ENCODE data around the gene LENG8. TPM values are rescaled to one million over a fixed set of nuclear protein-coding genes. Genes with fewer than 3 reads are reported as not detected.

Gene LENG8
- total RNA-seq, 1 experiment from 2014 or later = 148 TPM

- Histone ChIP-seq H4K5ac (ENCODE audit: insufficient read length, low read depth, low read length) (no peak overlapping the region), H3K23me2 (ENCODE audit: insufficient read length, low read depth, low read length, poor library complexity, severe bottlenecking) (peaks cover 9% of the 10 kb centered on the region), H3K79me1 (ENCODE audit: insufficient read depth, low read depth, low read length, poor library complexity, severe bottlenecking) (peaks cover 10% of the 10 kb centered on the region), H2BK20ac (ENCODE audit: low read depth, low read length, poor library complexity, severe bottlenecking) (no peak overlapping the region), H3K23ac (ENCODE audit: insufficient read length, low read depth, low read length) (no peak overlapping the region), H4K20me1 (ENCODE audit: control insufficient read depth, insufficient read depth, insufficient read length) (no peaks in the 10 kb centered on the region), H3K14ac (ENCODE audit: insufficient read depth, low read length) (peak overlapping the region; percentile 36; the same call in 1 of the 2 replicates), H2AK5ac (ENCODE audit: insufficient read length, low read length) (no peak overlapping the region), H2AFZ (ENCODE audit: low read length) (no peak overlapping the region), H2BK15ac (ENCODE audit: low read depth, low read length) (no peak overlapping the region), H3K4ac (ENCODE audit: low read depth, low read length) (no peak overlapping the region), H3K79me2 (ENCODE audit: insufficient read depth, low read length) (peaks cover 19% of the 10 kb centered on the region), H3K56ac (ENCODE audit: insufficient read length, low read depth, low read length) (no peak overlapping the region), H3K27me3 (ENCODE audit: insufficient read depth, low read length) (no peaks in the 10 kb centered on the region), H3K9me3 (ENCODE audit: control insufficient read depth, low read depth, low read length) (no peaks in the 10 kb centered on the region), H3K4me2 (ENCODE audit: insufficient read depth, insufficient read length, low read length) (peak overlapping the region; percentile 93), H3K18ac (ENCODE audit: insufficient read length, low read depth, low read length) (no peak overlapping the region), H3K9ac (ENCODE audit: extremely low read depth, insufficient read length, low read length) (peak overlapping the region; percentile 84), H2BK5ac (ENCODE audit: insufficient read length, low read length) (no peak overlapping the region), H3K4me1 (ENCODE audit: insufficient read depth, low read length) (peaks cover 2% of the 10 kb centered on the region; the same call in 1 of the 2 replicates), H2BK12ac (ENCODE audit: insufficient read length, low read depth, low read length) (no peak overlapping the region), H3T11ph (ENCODE audit: low read length) (no peak overlapping the region), H4K8ac (replicated peaks; ENCODE audit: insufficient read length, low read depth, low read length) (no peak overlapping the region), H4K91ac (ENCODE audit: insufficient read length, low read depth, low read length) (no peak overlapping the region), H2BK120ac (ENCODE audit: low read depth, low read length, poor library complexity, severe bottlenecking) (no peak overlapping the region), H3K27ac (ENCODE audit: insufficient read length, low read depth, low read length) (no peak overlapping the region)
- Mint-ChIP-seq H3K4me3 (peak overlapping the region; percentile 97 to 99), H3K27me3 (ENCODE audit: low read depth) (no peaks in the 10 kb centered on the region), H3K36me3 (ENCODE audit: insufficient read depth in 1 of 3, low read depth in 3 of 3) (peaks cover 36 to 60% (median 43%) of the 10 kb centered on the region in 3 experiments), H3K4me1 (peaks cover 16 to 28% of the 10 kb centered on the region in 2 experiments), H3K27ac (peak overlapping the region; percentile 87 to 99 (median 95)), H3K9me3 (peaks cover 4 to 10% of the 10 kb centered on the region in 2 experiments; a peak in 2 of 5 replicates)
- DNase-seq = no peak
- WGBS (ENCODE audit: extremely low coverage, insufficient read length, low lambda C conversion rate) = no CpG with 5 or more reads among the region's 21 CpGs
- TF ChIP-seq CTCF (conservative IDR thresholded peaks at IDR 0.05) = no peak
Observed at GRCh38 chr19:54449701-54450069, 686 bp downstream of the LENG8 start.

Data from H9 (cell line).